Activated CD8-positive, alpha-beta T cell treated with anti-CD3 and anti-CD28 coated beads, Interleukin-2, amount 10 ng/mL, durations not matched to agents 7 days and 5 days (primary cell): ENCODE results near the gene TBRG4. TPM values are rescaled to one million over a fixed set of nuclear protein-coding genes. Genes with fewer than 3 reads are reported as not detected.

ENCODE experiments used
- total RNA-seq, 2 experiments: library from RNA; stranded (reverse); gene quantifications; one replicate each; pipeline ENCODE4 v1.2.3, GENCODE V29; 2021

Gene TBRG4
- total RNA-seq, 2 experiments from 2014 or later, result 133 to 137 TPM

Other genes with a start within 250 kb of the TBRG4 start
- 10 to 100 TPM; 26.8 to 28.0 TPM for gene PURB, start 226.2 kb downstream of the TBRG4 start, total RNA-seq
- 100 to 1,000 TPM; 435 to 453 TPM for gene MYO1G, start 132.7 kb downstream of the TBRG4 start, total RNA-seq
- 10 to 100 TPM; 99.6 to 99.9 TPM for gene CCM2, start 111.5 kb downstream of the TBRG4 start, total RNA-seq
- under 1 TPM; 0.05 to 0.16 TPM for gene NACAD, start 22.7 kb downstream of the TBRG4 start, total RNA-seq
- gene RAMP3, start 46.1 kb upstream of the TBRG4 start, total RNA-seq, result not detected